Hippocampal formation (tissue), 2 donors: Measurements from ENCODE around the gene TRPV5.
"Not testable (repeated sequence)": the region's sequence is repeated elsewhere in the genome, so short reads cannot be mapped to it uniquely, and the experiment has no call there.

Source experiments
- DNase-seq, 2 donors: peaks; one replicate each; lab custom pipeline; 2025; lab: John Stamatoyannopoulos, UW

Gene TRPV5

DNA sequence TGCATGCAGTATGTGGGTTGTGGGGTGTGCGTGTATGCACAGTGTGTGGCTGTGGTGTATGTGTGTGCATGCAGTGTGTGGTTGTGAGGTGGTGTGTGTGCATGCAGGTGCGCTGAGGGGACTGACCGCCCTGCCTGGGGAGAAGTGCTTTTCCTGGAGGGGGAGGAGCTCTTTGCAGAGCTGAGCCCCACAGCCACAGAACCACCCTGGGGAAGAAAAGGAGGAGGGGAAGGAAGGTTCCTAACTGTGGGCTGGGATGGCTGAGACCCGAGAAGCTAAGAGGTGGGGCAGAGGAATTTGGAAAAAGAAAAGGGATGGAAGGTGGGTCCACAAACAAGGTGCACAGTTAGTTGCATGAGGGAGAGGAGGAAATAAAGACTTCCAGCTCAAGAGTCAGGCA lies at the start of gene TRPV5:
TSS of gene TRPV5 (minus strand) at position 123 of the 400 bp plus-strand sequence. CDS start 287 bp downstream, outside the sequence.
- no peak for DNase-seq

DNA sequence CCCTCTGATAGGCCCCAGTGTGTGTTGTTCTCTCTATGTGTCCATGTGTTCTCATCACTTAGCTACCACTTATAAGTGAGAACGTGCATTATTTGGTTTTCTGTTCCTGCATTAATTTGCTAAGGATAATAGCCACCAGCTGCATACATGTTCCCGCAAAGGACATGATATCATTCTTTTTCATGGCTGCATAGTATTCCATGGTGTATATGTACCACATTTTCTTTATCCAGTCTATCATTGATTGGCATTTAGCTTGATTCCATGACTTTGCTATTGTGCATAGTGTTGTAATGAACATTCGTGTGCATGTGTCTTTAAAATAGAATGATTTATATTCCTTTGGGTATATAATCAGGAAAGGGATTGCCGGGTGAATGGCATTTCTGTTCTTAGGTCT lies 44.9 kb upstream of the TRPV5 start:
- not testable (repeated sequence) for DNase-seq

DNA sequence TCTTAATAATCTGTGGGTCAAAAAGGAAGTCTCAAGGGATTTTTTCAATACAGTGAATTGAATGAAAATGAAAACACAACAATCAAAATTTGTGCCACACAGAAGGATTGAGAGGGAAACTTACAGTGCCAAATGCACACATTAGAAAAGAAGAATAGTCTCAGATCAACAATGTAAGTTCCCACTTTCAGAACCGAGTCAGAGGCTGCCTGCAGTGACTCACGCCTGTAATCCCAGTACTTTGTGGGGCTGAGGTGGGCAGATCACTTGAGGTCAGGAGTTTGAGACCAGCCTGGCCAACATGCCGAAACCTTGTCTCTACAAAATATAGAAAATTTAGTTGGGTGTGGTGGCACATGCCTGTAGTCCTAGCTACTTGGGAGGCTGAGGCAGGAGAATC lies 41.1 kb upstream of the TRPV5 start:
- DNase-seq, result no peak

DNA sequence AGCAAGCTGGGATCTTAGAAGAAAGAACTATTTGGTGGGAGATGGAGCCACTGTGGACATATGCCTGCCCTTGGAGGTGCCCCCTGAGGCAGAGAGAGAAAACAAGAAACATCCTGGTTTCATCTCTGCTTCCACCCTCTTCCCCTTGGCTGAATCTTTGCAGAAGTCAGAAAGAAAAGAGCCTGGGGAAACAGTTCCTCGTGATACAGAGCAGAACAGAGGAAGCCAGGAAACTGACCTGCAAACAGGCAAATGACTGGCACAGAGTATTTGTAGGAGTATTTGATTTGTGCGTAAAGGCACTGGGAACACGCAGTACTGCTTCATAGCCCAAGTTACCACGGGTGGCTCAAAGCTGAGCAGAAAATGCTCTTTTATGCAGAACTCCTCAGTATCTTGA lies 35.6 kb upstream of the TRPV5 start:
- no peak for DNase-seq

DNA sequence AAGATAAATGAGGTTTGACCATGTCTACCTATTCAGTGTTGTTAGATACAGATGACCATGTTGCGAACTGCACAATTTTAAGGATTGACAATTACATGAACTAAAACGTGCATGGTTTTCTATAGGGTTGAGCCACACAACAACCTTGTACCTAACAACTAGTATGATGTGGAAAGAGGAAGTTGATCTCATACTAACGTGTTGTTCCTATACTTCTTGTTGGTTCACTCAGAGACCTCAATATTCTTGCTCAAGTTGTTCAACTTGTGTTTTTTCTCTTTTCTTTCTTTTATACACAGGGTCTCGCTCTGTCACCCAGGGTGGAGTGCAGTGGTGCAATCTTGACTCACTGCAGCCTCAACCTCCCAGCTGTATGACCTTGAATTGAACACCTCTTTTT lies 34.7 kb upstream of the TRPV5 start:
- DNase-seq, result no peak

DNA sequence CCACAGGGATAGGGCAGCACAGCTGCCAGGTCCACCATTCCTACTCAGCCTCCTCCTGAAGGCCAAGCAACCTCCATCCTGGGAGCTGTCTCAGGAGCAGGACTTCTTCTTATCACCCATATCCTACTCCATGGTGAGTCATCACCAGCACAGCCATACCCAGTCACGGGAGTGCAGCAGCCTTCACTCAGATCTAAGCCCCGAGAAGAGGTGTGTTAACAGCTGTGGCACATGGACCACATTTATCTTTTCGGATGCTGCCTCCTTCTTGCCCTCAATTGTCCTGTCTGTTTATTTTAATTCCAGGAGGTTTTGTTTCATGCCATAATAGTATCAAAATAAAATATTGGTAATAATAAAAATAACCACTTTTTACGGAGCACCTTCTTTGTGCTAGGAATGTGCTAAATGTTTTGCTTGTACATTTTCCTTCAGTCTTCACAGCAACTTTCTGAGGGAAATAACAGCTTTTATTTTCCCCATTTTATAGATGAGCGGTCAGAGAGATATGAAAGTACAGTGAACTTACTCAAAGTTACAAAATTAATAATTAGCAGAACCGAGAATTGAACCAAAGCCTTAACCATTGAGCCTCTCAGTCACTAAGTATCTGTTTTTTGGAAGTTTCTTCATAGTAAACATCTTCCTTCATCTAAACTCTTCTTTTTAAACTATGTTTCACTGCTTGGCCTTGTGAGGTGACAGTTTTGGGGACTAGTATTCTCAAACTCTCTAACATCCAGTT lies 31.1 kb upstream of the TRPV5 start:
- no peak for DNase-seq

DNA sequence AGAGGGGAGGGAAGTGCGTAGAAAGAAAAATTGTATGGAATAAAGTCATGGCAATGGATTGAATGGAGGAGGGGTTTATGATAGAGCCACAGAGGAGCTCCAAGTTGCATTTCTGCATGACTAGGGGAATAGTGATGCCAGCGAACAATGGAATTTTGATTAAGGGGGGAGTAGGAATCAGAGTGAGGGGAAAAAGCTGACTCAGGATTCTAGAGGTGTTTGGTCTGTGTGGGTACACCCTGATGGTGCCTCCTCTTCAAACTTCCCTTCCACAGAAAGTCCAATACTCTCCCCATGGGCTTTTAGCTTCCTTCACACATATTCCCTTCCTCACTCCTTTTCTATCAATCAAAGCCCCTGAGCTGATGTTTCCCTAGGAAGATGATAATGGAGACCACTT lies 30.4 kb upstream of the TRPV5 start:
- DNase-seq, result no peak

DNA sequence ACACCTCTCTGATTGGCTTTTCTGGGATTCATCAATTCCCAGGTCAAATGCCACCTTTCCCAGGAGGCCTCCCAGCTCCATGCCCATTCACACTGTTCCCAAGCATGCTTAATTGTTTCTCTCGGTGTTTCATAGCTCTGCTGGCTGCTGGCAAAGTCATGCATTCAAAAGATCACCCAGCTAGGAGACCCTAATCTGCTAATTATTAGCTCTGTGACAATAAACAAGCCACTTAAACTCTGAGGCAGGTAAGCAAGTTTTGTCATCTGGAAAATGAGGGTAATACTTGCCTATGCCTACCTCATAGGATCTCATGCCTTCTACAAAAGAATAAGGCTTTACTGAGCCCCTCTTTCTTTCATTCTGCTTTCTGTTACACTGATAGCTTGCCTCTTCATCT lies 29.4 kb upstream of the TRPV5 start:
- no peak for DNase-seq

DNA sequence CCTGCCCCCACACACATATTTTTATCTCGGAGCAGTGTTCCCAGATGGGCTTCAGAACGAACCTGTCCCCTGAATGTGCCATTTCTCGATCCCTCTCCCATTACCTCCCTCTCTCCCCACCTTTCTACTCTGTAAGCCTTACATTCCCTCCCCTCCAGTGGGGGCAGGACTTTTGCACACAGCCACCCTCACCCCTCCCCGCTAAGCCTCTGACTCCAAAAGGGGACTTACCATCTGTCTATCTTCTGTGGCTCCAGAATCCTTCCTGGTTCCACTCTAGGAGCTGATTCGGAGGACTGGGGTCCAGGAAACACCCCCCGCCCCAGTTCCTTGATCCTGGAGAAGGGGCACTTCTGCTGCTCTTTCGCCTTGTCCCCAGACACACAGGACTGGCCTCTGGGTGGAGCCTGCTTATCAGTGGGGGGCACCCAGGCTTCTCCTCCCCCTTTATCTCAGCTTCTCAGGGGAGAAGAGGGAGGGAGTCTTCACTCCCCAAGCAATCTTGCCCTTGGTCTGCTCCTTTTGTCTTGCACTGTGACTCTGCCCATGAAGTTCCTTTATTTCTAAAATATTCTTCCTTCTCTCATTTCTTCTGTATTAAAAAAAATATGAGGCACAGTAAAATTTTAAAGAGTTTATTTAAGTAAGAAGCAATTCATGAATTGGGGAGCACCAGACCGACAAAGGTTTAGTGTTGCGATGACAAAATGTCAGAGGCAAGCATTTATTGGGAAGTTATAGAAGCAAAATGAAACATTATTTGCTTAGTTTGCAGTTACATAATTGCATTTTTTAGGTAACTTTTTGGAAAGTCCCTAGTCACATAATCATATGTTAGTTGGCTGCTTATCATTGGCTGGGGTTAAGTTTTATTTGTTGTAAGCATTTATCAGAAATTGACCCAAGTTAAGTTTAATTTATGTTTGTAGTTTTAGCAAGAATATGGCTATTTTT lies 28.7 kb upstream of the TRPV5 start, which contains the start of gene KEL:
TSS of gene KEL (minus strand) at position 391 of the 954 bp plus-strand sequence. CDS start at position 234, 157 bp downstream.
- no peak for DNase-seq

DNA sequence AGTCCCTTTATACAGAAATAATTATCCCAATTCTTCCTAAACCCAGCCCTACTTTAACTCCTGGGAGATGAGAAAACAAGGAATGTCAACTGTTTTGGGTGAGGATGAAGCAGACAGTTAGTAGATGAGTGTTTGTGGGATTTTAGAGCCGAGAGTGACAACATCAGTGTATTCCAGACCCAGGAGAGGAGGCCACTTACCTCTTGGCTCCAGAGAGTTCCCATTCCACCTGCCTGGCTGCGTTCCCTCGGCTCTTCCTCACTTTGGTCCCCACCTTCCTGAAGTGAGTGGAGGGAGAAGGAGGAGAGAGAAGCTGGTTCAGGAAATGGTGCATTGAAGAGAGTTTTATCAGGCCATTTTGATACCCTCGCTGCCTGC lies 28.0 kb upstream of the TRPV5 start:
- no peak for DNase-seq

DNA sequence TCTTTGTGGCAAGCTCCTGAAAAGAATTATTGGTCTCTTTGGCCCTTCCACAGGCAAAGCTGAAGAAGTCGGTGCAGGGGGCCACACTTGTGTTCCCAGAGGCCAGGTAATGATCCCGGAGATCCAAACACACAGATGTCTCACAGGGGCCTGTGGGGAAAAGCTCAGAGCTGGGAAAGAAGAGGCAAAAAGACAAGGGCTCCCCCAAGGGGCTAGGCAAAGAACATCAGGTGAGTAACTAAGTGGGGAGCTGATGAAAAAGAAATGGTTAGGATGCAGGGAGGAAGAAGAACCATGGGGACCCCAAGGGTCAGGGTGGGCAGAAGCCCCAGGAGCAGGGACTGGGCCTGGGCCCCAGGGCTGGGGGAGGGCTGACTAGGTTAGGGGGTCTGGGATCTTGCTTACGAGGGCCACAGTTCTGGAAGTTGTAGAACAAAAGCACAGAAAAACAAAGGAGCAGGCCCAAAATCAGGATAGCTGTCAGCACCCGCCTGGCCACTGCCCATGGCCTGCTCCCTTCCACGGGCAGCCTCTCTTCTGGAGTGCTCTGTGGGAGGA lies 27.5 kb upstream of the TRPV5 start:
- DNase-seq, result no peak

DNA sequence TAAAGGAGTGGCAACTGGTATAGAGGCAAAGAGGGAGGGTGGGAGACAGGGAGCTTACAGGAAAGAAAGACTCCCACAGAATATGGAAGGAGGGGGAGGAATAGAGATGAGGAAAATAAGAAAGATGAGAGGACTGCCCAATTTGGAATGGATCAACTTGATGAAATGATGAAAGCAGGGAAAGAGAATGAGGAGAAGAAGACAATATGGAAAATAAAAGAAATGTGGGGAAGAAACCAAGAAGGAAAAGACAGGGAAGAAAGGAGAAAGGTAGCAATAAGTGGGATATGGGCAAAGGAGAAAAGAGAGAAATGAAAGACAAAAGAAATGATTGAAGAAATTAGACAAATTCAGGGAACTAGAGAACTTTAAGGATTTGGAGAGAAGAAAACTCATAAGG lies 25.7 kb upstream of the TRPV5 start:
- no peak for DNase-seq

DNA sequence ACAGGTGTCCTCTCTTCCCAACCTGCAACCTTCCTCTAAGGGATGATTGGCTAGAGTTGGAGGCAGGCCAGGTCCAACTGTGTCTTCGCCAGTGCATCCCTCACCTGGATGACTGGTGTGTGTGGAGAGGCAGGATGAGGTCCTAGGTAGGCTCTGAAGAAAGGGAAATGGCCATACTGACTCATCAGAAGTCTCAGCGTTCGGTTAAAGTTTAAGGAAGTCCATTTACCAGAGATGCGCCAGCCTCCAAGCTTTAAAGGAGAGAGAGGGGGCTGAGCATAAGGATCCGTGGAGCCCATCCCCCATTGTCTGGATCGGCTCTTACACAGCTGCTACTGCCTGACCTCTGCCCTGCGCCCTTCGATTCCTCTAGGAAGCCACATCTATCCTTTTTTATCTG lies 24.2 kb upstream of the TRPV5 start:
- no peak for DNase-seq

DNA sequence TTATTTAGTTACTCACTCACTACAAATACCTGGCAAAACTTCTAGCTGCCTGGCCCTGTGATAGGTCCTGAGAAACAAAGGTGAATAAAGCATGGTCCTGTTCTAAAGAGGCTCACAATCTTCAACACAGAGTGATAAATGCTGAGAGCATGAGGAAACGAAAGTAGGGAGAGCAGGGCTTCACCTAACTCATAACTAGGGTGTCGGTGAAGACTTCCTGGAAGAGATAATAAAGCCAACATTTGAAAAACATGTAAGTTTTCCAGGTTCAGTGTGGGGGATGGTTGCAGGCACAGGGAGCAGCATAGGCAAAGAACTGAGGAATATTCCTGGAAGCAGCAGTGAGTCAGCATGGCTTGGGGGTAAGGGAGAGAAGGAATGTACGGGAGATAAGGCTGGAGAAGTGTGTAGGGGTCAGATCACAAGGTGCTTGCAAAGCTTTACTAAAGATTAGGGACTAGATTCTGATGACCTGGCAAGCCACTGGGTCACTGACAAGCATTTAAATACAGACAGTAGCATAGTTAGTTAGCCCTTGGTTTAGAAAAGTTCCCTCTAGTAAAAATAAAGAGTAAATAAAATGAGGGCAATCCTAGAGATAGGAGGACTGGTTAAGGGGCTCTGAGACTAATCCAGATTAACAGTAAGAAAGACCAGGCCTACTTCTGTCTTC lies 23.5 kb upstream of the TRPV5 start:
- DNase-seq, result no peak

DNA sequence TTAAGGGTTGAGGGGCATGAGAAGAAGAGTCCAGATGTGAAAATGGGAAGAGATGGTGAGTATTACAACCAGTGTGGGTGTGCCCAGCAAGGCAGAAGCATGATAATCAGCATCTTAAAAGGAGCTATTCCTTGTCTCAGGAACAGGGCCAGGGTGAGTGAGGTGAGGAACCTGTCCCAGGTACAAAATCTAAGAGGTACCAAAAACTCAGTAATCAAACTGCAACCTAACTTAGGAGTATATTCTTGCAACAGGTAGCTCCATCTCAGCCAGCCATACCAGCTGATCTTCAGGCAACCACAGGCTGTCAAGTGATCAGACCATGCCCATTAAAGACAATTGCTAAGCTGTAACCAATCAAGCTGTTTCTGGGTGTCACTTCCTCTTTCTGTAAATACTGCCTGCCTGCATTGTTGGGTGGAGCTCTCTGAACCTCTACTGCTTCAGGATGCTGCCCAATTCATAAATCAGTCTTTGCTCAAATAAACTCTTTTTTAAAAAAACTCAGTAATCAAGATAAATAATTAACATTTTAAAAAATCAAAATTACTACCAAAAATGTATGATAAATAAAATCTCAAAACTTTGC lies 21.2 kb upstream of the TRPV5 start:
- DNase-seq, result no peak

DNA sequence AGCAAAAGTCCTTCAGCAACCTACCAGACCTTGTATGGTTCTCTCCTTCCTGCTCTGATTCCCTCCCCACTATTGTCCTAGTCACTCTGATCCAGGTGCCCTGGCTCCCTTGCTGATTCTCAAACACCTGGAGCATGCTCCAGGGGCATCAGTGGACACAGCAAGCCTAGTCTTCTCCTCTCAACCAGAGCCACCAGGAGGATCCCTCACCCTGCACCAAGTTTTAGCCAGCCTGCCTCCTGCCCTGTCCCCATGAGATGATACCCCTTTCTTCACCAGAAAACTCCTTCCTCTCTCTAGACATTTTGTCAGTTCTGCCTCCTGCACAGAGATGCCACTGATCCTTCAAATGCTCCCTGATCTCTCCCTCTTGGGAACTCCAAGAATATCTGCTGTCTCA lies 16.7 kb upstream of the TRPV5 start:
- DNase-seq, result no peak

DNA sequence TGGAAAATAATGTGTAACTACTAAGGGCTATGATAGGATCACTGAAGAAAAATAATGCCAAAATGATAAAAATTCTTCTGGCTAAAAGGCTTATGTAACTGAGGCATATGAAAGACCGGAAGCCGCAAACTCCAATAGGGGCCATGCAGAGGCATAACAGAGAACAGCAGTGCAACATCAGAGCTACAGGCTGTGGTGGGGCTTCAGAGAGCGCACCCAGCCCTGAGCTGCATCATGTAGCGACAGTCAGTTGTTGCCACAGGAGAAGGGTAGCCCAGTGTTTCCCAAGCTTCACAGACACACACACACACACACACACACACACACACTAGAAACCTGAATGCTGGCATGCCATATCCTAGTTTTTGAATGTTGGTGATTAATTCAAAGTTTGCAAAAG lies 15.1 kb upstream of the TRPV5 start:
- DNase-seq, result no peak

DNA sequence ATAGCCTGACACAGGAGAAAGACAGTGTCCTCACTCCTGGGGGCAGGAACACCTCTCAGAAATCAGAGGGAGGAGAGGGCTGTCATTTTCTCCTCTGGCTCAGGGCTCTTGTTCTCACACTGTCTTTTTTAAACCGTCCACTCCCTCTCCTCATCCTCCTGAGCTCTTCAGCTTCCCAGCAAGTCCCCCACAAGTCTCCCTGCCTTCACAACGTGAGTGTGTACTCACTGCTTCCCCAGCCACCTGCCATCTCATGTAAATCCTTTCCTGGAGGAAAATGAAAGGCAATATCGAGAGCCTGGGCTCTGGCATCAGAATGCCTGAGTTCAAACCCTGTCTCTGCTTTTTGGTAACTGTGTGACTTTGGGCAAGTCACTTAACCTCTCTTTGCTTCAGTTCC lies 11.5 kb upstream of the TRPV5 start:
- no peak for DNase-seq

DNA sequence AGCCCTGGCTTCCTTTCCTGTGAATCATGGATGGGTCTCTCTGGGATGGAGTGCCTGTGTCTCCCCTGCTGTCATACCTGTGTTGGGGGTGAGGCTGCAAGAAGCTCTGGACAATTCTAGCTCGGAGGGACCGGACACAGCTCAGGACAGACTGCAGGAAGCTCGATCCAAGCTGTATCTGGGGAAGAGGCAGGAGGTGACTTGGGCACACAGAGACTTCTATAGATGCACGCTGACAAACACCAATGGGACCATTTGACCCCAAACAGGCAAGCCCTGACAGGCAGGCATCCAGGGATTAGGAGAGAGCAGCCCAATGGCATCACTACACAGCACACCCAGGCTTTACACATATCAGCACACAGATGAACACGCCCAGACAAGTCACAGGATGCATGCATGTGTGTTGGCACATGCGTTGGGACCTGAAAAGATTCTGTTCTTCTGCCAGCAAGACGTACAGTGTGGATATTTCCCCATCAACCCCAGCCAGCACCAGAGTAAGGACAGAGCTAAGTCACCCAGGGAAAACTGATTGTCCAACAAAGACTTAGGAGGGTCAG lies 10.2 kb upstream of the TRPV5 start:
- no peak for DNase-seq

DNA sequence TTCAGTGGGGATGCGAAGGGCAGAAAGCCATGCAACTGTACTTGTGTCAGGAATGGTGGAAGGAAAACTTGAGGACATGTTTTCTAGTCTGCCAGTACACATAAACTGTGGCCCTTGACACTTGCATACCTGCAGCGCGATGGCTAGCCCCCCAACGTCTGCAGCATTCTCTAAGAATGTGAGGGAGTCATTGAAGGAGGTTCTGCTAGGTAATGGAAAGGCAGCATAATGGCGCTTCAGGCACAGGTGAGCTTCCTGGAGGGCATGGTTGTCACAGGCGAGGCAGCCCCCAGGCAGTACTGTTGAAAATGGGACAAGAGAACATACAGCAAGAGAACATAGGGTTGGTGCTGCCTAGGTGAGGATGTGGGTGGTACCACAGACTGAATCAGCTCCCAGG lies 9.2 kb upstream of the TRPV5 start:
- no peak for DNase-seq

DNA sequence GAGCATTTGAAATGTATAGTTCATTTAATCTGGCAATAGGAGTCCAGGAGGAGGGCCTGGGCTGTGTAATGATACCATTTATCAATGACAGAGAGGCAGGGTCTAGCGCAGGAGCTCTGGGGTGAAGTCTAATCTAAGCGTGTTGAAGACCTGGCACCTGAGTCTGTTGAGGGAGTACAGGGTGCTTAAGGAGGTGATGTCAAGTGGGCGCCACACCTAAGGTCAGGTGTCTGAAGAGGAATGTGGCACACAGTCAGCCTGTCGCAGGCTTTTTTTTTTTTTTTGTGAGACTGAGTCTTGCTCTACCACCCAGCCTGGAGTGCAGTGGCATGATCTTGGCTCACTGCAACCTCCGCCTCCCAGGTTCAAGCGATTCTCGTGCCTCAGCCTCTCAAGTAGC lies 8.0 kb upstream of the TRPV5 start:
- no peak for DNase-seq
